HTERT RPE-1 (cell line): Measurements from ENCODE around the gene CD274.
"Not testable (repeated sequence)": the region's sequence is repeated elsewhere in the genome, so short reads cannot be mapped to it uniquely, and the experiment has no call there.

Experiments used
- in situ Hi-C: fragments of 300-500 bp; cut with MboI; formaldehyde crosslinking; loops from 4 replicates; pipeline ENCODE4 v1.14.3; 2020; ENCODE audit warnings: low sequenced_read_pairs

Gene CD274

DNA sequence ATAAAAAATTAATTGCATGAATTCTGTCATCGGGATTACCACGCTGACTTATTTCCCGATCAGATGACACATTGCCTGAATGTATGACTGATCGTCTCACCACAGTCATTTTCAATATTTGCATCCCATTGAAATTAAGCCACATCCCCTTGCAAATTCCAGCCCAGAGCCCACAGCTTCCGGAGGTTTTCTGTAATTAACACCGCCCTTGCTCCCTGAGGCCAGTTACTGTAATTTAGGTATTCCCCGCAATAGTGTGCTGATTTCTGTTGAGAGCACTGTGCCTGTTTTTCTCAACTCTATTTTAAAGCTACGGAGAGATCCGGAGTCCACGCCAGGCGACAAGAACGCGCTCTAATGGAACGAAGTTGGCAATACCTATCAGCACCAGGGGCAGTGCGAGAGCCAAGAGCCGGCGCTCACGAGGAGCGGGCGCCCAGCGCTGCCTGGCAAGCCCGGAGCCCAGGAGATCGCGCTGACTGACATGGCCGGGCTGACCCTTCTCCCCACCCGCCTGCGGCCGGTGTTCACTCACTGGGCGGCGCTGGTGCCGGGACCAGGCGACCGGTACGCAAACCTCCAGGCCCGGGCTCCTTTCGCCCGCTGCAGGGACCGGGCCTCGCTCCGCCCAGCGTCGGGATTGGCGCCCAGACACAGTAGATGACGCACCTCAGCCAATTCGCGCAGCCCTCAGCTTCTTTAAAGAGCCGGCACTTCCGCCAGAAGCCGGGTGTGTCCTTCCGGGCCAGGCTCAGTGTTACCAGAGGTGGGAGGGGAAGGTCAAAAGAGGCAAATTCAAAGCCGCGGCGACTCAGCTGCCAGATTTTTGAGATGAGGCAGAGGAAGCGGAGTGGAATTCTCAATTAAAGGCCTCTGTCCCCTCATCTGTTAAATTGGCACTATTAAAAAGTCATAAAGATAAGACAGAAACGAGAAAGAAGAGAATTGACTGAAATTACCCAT lies 12.8 kb upstream of the CD274 start, which contains the start of gene PLGRKT:
TSS of gene PLGRKT (minus strand) at position 672 of the 963 bp plus-strand sequence. CDS start 5,948 bp downstream, outside the sequence.
- in situ Hi-C loops, result no loop called here

DNA sequence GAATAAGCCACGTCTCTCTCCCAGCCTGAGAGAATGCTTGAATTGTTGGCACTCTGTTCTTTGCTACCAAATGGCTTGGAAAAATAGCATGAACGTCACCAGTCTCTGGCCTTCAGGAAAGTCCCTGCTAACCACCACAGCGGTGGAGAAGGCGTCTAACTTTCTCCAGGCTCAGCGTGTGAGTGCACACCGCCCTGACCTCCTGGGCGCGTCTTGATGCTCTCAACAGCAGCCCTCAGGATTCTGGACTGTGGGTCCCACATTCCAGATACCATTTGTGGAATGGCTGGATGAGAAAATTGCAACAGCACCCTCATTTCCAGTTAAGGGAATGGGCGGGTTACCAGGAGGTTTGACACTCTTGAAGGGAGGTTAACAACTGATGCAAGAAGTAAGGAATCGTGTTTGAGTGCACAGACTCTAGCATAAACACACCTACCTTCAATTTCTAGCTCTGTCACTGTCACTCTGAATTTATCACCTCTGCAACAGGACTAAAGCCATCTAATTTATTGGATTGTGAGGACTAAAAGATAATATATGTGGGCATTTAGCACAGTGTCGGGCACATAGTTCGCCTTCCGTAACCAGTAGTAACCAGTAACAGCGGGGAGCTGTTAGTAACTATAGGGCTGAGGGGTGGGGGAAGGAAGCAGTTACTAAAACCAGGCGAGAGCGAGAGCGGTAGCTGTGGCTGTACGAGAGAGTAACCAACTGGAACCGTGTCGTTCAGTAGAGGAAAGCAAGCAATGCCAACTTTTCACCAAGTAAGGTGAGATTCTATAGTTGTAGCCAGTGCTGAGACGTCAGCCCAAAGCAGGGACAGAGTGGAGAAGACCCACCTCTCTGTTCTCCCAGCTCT lies 11.8 kb upstream of the CD274 start:
- in situ Hi-C loops, result no loop called here

- in situ Hi-C loops, result no loop called here
Measured at GRCh38 chr9:5440426-5440825, 9.9 kb upstream of the CD274 start.

- in situ Hi-C loops, result no loop called here
Measured at GRCh38 chr9:5441043-5441442, 9.3 kb upstream of the CD274 start.

GRCh38 chr9:5442400-5443011 lies 7.8 kb upstream of the CD274 start:
- in situ Hi-C loops, result no loop called here

GRCh38 chr9:5443850-5444249 lies 6.5 kb upstream of the CD274 start:
- in situ Hi-C loops, result no loop called here

DNA sequence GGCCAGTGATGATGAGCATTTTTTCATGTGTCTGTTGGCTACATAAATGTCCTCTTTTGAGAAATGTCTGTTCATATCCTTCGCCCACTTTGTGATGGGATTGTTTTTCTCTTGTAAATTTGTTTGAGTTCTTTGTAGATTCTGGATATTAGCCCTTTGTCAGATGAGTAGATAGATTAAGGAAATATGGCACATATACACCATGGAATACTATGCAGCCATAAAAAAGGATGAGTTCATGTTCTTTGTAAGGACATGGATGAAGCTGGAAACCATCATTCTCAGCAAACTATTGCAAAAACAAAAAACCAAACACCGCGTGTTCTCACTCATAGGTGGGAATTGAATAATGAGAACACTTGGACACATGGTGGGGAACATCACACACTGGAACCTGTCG lies 5.2 kb upstream of the CD274 start:
- in situ Hi-C loops, result not testable (repeated sequence)

DNA sequence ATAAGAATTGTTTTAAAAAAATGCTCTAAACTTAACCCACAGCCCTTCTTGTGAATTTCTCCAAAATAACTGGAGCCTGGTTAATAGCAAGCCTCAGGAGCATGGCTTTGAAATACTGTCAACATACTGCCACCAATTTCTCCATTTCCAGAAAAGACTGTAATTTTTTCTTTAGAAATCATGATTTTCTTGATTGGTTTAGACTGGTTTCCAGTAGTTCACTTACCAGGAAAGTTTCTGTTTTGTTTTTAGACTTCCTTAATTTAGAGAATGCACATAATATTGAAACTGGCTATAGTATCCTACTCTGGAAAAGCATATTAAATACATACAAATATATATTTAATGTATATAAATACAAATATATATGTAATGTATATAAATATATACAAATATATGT lies 4.5 kb upstream of the CD274 start:
- in situ Hi-C loops, result no loop called here

DNA sequence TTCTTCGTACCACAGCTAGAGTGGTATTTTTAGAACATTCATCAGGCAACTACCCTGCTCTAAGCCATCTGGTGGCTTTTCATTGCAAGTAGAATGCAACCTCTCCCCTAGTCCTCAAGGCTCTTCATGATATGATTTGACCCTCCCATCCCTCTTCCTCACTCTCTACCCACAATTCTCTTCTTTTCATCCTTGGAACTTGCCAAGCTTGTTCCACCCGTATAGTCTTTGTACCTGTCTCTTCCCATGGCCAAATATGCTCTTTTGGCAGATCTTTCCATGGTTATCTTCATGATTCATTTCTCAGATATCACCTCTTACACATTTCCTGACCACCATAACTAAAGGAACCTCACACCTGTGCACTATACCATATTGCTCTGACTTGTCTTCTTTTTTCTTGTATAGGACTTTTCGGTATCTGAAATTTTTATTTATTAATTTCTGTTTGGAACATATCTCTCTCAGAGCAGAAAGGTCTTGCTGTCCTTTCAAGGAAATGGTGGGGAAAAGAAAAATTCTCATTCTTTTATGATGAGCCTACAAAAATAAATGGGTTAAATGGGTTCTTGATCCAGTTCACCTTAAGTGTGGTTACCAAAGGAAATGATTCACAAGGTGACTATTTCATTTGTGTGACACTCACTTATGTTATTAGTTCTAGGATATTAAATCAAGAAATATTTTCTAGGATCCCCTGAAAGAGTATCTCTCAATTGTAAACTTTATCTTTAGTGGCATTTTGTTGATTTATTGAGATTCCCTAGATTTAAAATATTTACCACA lies 3.7 kb upstream of the CD274 start:
- in situ Hi-C loops, result no loop called here

DNA sequence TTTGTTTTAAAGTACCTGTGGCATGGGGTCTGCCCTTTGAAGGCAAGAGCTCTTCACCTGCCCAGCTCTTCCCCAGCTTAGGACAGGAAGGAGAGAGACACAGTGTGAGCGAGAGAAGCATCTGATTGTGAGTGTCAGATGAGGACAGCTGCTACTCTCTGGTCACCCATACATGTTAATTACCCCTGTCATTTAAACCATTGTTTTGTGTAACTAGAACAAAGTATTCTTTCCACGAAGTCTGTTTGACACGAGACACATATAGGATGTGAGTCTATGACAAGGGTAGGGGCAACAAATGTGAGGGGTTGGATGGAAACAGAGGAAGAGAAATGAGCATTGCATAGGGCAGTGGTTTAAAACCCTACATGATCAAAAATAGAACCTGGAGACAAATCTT lies 3.0 kb upstream of the CD274 start:
- in situ Hi-C loops, result no loop called here

- in situ Hi-C loops, result no loop called here
Measured at GRCh38 chr9:5448016-5448415, 2.3 kb upstream of the CD274 start.

DNA sequence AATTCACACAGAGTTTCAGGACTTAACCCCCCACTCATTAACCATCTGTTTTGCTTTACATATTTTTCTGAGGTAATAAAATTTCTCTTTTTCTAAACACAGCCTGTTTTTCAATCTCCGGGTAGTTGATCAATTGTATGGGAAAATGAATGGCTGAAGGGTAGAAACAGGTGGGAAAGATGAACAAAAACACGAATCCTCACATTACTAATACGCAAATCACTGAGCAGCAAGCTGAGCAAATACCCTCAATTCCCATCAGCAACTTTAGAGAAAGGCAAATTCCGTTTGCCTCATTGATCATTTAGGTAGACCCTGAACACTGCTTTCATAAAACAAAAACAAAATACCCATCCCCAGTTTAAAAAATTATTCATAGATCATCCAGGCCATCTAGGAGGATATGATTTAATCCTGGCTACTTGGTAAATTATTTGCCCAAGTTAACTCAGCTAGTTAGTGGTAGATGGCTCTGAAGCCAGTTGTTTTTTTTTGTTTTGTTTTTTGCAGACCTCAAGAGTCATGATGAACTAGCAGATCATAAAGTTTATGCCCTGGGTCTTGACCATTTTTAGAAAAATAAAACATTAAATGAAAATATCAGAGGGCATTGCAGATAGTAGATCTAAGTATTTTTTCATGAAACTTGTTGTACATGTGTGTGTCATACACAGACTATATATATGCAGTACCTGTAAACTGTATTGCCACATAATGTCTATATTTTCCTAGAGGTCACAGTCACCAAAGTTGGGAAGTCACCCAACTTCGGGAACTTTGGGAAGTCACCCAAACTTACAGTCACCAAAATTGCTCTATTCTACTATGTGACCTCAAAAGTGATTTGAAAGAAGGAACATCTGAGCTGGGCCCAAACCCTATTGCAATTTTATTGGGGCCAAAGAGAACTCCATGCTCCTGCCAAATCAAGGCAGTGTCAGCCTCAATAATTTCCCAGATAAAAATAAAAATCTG lies 1.6 kb upstream of the CD274 start:
- in situ Hi-C loops, result no loop called here

- in situ Hi-C loops, result no loop called here
Measured at GRCh38 chr9:5449521-5450358, 602 bp upstream of the CD274 start.

DNA sequence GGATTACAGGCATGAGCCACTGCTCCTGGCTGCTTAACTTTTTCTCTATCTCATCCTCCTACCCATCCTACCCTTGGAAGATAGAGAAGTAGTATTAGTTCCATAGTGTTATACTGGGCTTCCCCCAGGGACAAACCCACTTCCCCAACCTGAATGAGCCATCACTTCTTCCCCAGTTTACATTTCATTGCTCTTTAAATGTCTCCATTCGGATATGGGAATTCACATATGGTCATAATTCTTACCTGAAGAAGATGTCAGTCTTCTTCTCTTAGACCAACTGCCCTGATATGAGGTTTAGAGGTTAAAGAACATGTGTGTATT lies 1.9 kb downstream of the CD274 start:
- in situ Hi-C loops, result no loop called here

DNA sequence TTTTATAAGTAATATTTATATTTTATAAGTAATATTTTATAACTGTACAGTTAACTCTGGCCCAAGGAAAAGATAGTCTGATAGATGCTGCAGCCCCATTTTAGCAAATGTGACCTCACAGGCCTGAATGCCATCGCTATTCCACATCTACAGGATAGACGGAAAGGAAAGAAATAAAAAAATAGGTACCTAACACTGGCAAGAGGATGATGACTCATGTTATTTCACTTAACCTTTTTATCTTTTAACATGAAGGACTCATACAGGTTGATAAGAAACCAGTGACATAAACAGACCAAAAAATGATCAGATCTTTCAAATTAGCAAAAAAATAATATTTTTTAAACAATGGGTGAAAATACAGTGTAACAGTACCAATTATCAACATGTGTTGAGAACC lies 2.7 kb downstream of the CD274 start:
- in situ Hi-C loops, result no loop called here

- in situ Hi-C loops, result no loop called here
Measured at GRCh38 chr9:5453673-5454072, 3.3 kb downstream of the CD274 start.

GRCh38 chr9:5455181-5455580 lies 4.8 kb downstream of the CD274 start:
- in situ Hi-C loops, result no loop called here

GRCh38 chr9:5459289-5459829 lies 9.0 kb downstream of the CD274 start:
- in situ Hi-C loops, result no loop called here
